ENCODE data around the gene IZUMO1R.
"Not testable (repeated sequence)": the region's sequence is repeated elsewhere in the genome, so short reads cannot be mapped to it uniquely, and the experiment has no call there.

IZUMO1R gene

GRCh38 chr11:94338651-94339050 is 34.3 kb downstream of the IZUMO1R start:
- TF ChIP-seq CTCF (IDR thresholded peaks at IDR 0.05; ENCODE audit: low read depth, low read length): no peak
- DNase-seq (ENCODE audit: extremely low read depth, low read depth): no peak

- no peak for DNase-seq (ENCODE audit: extremely low read depth, low read depth)
- no peak for TF ChIP-seq CTCF (IDR thresholded peaks at IDR 0.05; ENCODE audit: low read depth, low read length)
These were observed 37.9 kb downstream of the IZUMO1R start for GRCh38 chr11:94342250-94342649.

- no peak for TF ChIP-seq CTCF (IDR thresholded peaks at IDR 0.05; ENCODE audit: low read depth, low read length)
- DNase-seq (ENCODE audit: extremely low read depth, low read depth): no peak
These were observed 39.1 kb downstream of the IZUMO1R start for GRCh38 chr11:94343495-94343894.

GRCh38 chr11:94346311-94346710 is 41.9 kb downstream of the IZUMO1R start:
- not testable (repeated sequence) for DNase-seq (ENCODE audit: extremely low read depth, low read depth)

- not testable (repeated sequence) for DNase-seq (ENCODE audit: extremely low read depth, low read depth)
These were observed 46.6 kb downstream of the IZUMO1R start for GRCh38 chr11:94350850-94351563.

All from AG09319 (cell line).